ENCODE measurements around the gene MALT1.

DNA sequence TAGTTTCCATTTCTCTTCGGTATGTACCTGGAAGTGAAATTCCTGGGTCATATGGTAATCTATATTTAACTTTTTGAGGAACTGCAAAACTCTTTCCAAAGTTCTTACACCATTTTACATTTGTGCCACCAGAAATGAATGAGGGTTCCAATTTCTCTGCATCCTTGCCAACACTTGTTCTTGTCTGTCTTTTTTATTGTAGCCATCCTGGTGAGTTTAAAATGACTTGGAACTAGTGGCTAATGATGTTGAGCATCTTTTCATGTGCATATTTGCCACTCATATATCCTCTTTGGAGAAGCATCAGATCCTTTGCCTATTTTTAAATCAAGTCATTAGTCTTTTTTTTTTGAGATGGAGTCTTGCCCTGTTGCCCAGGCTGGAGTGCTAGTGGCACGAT is 59.4 kb downstream of the MALT1 start:
- TF ChIP-seq, protein P1, sequence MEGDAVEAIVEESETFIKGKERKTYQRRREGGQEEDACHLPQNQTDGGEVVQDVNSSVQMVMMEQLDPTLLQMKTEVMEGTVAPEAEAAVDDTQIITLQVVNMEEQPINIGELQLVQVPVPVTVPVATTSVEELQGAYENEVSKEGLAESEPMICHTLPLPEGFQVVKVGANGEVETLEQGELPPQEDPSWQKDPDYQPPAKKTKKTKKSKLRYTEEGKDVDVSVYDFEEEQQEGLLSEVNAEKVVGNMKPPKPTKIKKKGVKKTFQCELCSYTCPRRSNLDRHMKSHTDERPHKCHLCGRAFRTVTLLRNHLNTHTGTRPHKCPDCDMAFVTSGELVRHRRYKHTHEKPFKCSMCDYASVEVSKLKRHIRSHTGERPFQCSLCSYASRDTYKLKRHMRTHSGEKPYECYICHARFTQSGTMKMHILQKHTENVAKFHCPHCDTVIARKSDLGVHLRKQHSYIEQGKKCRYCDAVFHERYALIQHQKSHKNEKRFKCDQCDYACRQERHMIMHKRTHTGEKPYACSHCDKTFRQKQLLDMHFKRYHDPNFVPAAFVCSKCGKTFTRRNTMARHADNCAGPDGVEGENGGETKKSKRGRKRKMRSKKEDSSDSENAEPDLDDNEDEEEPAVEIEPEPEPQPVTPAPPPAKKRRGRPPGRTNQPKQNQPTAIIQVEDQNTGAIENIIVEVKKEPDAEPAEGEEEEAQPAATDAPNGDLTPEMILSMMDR (IDR thresholded peaks at IDR 0.05; ENCODE audit: low read depth, low read length): no peak
- no peak for TF ChIP-seq MYC (IDR thresholded peaks at IDR 0.05; ENCODE audit: low read depth, low read length)

All from NB4 (cell line).